Ishikawa (cell line): Measurements from ENCODE around the gene ABTB2.

Source experiments
- CEBPB ChIP-seq: IDR thresholded peaks from 2 replicates; pipeline ENCODE4 v1.6.1; 2012
- CREB1 ChIP-seq: IDR thresholded peaks from 2 replicates; pipeline ENCODE4 v1.6.1; 2012; ENCODE audit warnings: low read depth
- EGR1 ChIP-seq: IDR thresholded peaks from 2 replicates; pipeline ENCODE4 v1.6.1; 2012
- EP300 ChIP-seq: IDR thresholded peaks from 2 replicates; pipeline ENCODE4 v1.6.1; 2012; ENCODE audit warnings: borderline replicate concordance
- FOXM1 ChIP-seq: IDR thresholded peaks from 2 replicates; pipeline ENCODE4 v1.6.1; 2012; ENCODE audit warnings: low read depth, borderline replicate concordance
- MAX ChIP-seq: IDR thresholded peaks from 2 replicates; pipeline ENCODE4 v1.6.1; 2012
- NFIC ChIP-seq: IDR thresholded peaks from 2 replicates; pipeline ENCODE4 v1.6.1; 2012
- RAD21 ChIP-seq: IDR thresholded peaks from 2 replicates; pipeline ENCODE4 v1.6.1; 2012; ENCODE audit warnings: low read depth
- REST ChIP-seq: IDR thresholded peaks from 2 replicates; pipeline ENCODE4 v1.6.1; 2012; ENCODE audit warnings: low read depth, mild to moderate bottlenecking
- TAF1 ChIP-seq: IDR thresholded peaks from 2 replicates; pipeline ENCODE4 v1.6.1; 2012; ENCODE audit warnings: low read depth, mild to moderate bottlenecking
- TCF12 ChIP-seq: IDR thresholded peaks from 2 replicates; pipeline ENCODE4 v1.6.1; 2012; ENCODE audit warnings: low read depth
- TEAD4 ChIP-seq: IDR thresholded peaks from 2 replicates; pipeline ENCODE4 v1.6.1; 2012
- USF1 ChIP-seq: IDR thresholded peaks from 2 replicates; pipeline ENCODE4 v1.6.1; 2012
- YY1 ChIP-seq: IDR thresholded peaks from 2 replicates; pipeline ENCODE4 v1.6.1; 2012; ENCODE audit warnings: low read depth
- ZBTB7A ChIP-seq: IDR thresholded peaks from 2 replicates; pipeline ENCODE4 v1.6.1; 2012; ENCODE audit warnings: low read depth

ABTB2 gene

GRCh38 chr11:34136420-34136819, 221.4 kb downstream of the ABTB2 start:
- no peak for TF ChIP-seq YY1

GRCh38 chr11:34135439-34135838, 222.4 kb downstream of the ABTB2 start:
- TF ChIP-seq TAF1 (no peak), EGR1 (no peak), NFIC (no peak), USF1 (no peak), EP300 (no peak), RAD21 (no peak), YY1 (no peak), TCF12 (no peak), CEBPB (no peak), ZBTB7A (no peak), REST (no peak), TEAD4 (no peak), CREB1 (no peak), FOXM1 (no peak), MAX (no peak)

- TF ChIP-seq MAX (no peak), CEBPB (no peak), EGR1 (no peak), TCF12 (no peak), CREB1 (no peak), FOXM1 (no peak), EP300 (no peak), YY1 (no peak), RAD21 (no peak), TAF1 (no peak), ZBTB7A (no peak), USF1 (no peak), TEAD4 (no peak), NFIC (no peak), REST (no peak)
Observed at GRCh38 chr11:34134765-34135164, 223.0 kb downstream of the ABTB2 start.

GRCh38 chr11:34132261-34132965, 225.4 kb downstream of the ABTB2 start:
- TF ChIP-seq TCF12 = no peak
- no peak for TF ChIP-seq USF1
- TF ChIP-seq REST = no peak
- no peak for TF ChIP-seq EGR1
- no peak for TF ChIP-seq YY1
- TF ChIP-seq ZBTB7A = no peak
- TF ChIP-seq TEAD4 = no peak
- no peak for TF ChIP-seq EP300
- TF ChIP-seq CEBPB = no peak
- TF ChIP-seq RAD21 = no peak
- TF ChIP-seq TAF1 = no peak
- no peak for TF ChIP-seq NFIC
- TF ChIP-seq MAX = no peak
- TF ChIP-seq FOXM1 = no peak
- no peak for TF ChIP-seq CREB1
